ENCODE measurements around the gene BRI3.

Gene BRI3

GRCh38 chr7:98288064-98288823 lies 6.8 kb downstream of the BRI3 start:
- no peak for DNase-seq

DNA sequence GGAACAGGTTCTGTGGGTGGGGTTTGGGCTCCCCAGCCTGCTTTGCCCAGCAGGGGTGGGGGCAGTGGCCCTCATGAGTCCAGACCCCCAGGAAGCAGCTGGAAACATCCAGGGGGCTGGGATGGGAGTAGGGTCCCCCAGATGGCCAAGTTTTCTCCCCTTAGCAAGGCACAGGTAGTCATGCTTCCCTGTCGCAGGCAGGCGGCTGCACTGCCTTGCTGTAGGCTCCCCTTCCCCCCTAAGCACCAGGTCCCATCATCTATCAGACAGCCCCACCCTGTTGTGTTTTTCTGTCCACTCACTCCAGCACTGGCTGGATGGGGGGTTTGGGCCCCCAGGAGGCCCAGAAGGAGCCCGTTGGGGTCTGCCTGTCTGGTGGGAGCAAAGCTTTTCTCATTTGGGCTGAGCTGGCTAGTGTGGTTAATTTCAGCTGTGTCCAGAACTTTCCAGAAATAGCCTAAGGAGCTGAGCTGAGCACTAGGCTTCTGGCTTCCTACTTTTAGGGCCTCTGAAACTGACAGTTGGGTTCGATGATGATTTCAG lies 7.9 kb downstream of the BRI3 start:
- DNase-seq = no peak

DNA sequence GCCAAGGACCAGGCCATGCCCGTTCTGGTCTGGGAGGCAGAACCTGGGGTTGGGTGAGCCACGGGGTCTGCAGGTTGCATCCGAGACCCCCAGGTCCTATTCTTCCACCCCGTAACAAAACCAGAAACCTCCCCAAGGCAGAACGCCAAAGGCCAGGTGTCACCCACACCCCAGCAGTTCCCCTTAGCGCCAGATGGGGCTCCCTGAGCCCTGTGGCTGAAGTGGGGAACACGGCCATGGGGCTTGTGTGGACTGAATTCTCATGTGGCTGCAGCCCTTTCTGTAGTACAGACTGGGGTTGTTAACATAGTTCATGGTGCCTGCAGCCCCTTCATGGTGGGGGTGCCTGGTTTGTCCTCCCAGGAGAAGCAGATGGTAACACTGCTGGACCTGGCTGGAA lies 10.2 kb downstream of the BRI3 start:
- no peak for DNase-seq

GRCh38 chr7:98293265-98293664 lies 11.8 kb downstream of the BRI3 start:
- DNase-seq = no peak

GRCh38 chr7:98293746-98294145 lies 12.3 kb downstream of the BRI3 start:
- no peak for DNase-seq

- no peak for DNase-seq
Measured at GRCh38 chr7:98294326-98294725, 12.8 kb downstream of the BRI3 start.

- DNase-seq = peak; percentile 26
Measured at GRCh38 chr7:98294798-98295382, 13.4 kb downstream of the BRI3 start.

DNA sequence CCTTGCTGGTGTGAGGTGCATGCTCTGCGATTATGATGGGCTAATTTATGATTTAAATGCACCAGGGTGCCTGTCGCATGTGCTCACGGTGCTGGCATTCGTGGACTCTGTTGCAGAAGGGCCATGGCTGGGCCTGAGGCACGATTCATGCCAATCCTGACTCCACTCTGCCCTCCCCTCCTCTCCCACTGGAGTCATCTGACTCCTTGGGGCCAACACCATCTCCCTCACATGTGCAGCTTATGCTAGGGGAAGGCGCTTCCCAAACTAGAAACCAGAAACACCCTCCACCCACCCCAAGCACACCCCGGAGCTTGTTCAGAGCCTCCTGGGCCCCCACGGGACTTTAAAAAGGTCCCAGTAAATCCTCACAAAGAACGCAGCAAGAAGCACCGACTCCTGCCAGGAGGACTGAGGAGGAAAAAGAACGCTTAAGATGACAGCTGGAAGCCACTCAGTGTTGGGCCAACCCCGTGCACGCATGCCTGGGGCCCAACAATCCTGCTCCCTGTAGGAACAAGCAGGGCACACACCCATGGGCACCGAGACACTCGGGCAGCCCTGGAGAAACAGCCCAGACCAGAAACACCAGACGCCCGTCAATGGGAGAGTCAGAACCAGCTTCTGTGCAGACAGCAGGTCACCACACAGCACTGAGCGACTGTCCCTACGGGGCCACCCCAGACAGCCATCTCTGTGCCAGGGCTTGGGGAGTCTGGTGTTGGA lies 14.1 kb downstream of the BRI3 start:
- DNase-seq = no peak

DNA sequence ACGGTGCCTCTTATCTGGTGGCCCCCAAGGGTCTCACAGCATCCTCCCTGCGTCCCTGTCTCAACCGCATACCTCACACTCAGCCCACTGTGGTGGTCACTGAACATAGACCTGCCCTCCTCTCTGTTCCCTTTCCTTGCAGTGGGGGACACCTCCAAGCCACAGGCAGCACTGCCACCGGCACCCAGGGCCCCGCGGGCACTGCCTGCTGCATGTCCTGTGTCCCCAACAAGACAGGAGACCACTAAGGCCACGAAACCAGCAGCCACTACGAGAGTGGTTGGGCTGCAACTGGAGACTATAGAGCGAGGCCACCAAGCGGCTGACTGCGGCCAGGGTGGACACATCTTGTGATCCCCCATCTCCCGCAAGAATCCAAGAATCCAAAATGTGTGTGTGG lies 15.3 kb downstream of the BRI3 start:
- DNase-seq = no peak

DNA sequence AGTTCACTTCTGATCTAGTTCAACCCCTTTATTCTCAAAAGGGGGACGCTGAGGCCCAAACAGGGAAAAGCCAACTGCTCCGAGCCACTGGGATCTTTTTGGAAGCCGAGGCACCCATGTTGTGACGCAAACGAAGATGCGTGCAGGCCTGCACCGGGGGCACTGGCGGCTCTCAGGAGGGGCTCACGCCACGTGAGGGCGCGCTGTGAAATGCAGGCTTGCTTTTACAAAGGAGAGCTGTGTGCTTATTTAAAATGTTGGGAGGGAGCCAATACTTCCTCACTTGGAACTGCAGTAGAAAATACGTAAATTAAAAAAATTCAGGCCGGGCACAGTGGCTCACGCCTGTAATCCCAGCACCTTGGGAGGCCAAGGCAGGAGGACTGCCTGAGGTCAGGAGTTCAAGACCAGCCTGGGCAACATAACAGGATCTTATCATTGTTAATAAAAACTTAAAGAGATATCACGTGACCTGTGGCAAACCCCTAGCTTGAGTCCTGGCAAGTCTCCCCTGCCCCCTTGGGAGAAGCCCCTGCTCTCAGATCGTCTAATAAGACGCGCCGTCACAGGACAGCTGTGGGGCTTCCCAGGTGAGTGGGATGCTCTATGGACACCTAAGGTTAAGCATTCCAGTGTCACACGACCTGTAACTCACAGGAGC lies 16.3 kb downstream of the BRI3 start:
- DNase-seq = no peak

- no peak for DNase-seq
Measured at GRCh38 chr7:98300595-98301372, 19.3 kb downstream of the BRI3 start.

- no peak for DNase-seq
Measured at GRCh38 chr7:98301693-98302470, 20.4 kb downstream of the BRI3 start.

- DNase-seq = no peak
Measured at GRCh38 chr7:98303176-98303865, 21.8 kb downstream of the BRI3 start.

- no peak for DNase-seq
Measured at GRCh38 chr7:98303906-98304305, 22.4 kb downstream of the BRI3 start.

- DNase-seq = no peak
Measured at GRCh38 chr7:98305951-98306535, 24.6 kb downstream of the BRI3 start.

- no peak for DNase-seq
Measured at GRCh38 chr7:98307971-98308466, 26.5 kb downstream of the BRI3 start.

GRCh38 chr7:98309566-98309965 lies 28.1 kb downstream of the BRI3 start:
- DNase-seq = no peak

- no peak for DNase-seq
Measured at GRCh38 chr7:98312201-98312600, 30.7 kb downstream of the BRI3 start.

GRCh38 chr7:98314469-98314868 lies 33.0 kb downstream of the BRI3 start:
- no peak for DNase-seq

- DNase-seq = no peak
Measured at GRCh38 chr7:98315318-98315993, 34.0 kb downstream of the BRI3 start.
